ENCODE measurements around the gene GFAP. TPM values are rescaled to one million over a fixed set of nuclear protein-coding genes. Genes with fewer than 3 reads are reported as not detected.

GFAP gene
- total RNA-seq, 2 experiments from 2014 or later, result not detected

DNA sequence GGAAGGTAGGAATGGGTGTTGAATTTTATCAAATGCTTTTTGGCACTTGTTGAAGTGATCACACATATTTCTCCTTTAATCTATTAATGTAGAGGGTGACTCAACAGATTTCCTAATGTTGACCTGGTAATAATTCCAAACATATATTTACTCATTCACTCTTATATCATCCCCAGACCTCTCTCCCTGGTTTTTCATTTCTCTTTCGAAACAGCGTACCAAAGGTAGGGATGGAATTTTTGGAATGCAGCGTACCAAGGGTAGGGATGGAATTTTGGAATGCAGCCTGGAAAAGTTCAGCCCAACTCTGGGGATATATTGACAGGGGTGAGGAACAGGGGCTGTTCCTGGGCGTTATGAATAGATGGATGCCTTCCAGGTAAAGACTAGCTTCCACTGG lies 25.0 kb upstream of the GFAP start:
- ChIA-PET CTCF (interaction anchor here (1.6 kb wide), 1 partner anchor 20 kb away, joined by 8 read pairs; no protein-coding TSS in a partner anchor), POLR2A (interaction anchor here (1.4 kb wide), 2 partner anchors 11 to 20 kb away, joined by 3 to 6 read pairs; no protein-coding TSS in a partner anchor)
- H3K27me3 Mint-ChIP-seq, result no peaks in the 10 kb centered on the region
- ATAC-seq, result no peak
- peaks cover 4% of the 10 kb centered on the region for H3K4me1 Mint-ChIP-seq (ENCODE audit: low read depth)
- H3K4me3 Mint-ChIP-seq, result no peak overlapping the region
- no peaks in the 10 kb centered on the region for H3K9me3 Mint-ChIP-seq
- intact Hi-C loops (cut with micrococcal nuclease), result no loop called here
- DNase-seq, result no peak
- no peak overlapping the region for H3K27ac Mint-ChIP-seq
- TF ChIP-seq, protein P1, sequence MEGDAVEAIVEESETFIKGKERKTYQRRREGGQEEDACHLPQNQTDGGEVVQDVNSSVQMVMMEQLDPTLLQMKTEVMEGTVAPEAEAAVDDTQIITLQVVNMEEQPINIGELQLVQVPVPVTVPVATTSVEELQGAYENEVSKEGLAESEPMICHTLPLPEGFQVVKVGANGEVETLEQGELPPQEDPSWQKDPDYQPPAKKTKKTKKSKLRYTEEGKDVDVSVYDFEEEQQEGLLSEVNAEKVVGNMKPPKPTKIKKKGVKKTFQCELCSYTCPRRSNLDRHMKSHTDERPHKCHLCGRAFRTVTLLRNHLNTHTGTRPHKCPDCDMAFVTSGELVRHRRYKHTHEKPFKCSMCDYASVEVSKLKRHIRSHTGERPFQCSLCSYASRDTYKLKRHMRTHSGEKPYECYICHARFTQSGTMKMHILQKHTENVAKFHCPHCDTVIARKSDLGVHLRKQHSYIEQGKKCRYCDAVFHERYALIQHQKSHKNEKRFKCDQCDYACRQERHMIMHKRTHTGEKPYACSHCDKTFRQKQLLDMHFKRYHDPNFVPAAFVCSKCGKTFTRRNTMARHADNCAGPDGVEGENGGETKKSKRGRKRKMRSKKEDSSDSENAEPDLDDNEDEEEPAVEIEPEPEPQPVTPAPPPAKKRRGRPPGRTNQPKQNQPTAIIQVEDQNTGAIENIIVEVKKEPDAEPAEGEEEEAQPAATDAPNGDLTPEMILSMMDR (IDR thresholded peaks at IDR 0.05), result no peak
- H3K36me3 Mint-ChIP-seq (ENCODE audit: low read depth), result peaks cover 33% of the 10 kb centered on the region

GRCh38 chr17:44935116-44935515 lies 19.8 kb upstream of the GFAP start:
- ChIA-PET CTCF (interaction anchor here (1.4 kb wide), 1 partner anchor 164 kb away, joined by 4 read pairs; no protein-coding TSS in a partner anchor), POLR2A (interaction anchor here (1.3 kb wide), 1 partner anchor 17 kb away, joined by 3 read pairs; no protein-coding TSS in a partner anchor)
- no peaks in the 10 kb centered on the region for H3K27me3 Mint-ChIP-seq
- peaks cover 32% of the 10 kb centered on the region for H3K36me3 Mint-ChIP-seq (ENCODE audit: low read depth)
- no peak overlapping the region for H3K4me3 Mint-ChIP-seq
- intact Hi-C loops (cut with micrococcal nuclease), result no loop called here
- H3K9me3 Mint-ChIP-seq, result no peaks in the 10 kb centered on the region
- H3K4me1 Mint-ChIP-seq (ENCODE audit: low read depth), result no peaks in the 10 kb centered on the region
- TF ChIP-seq, protein P1 (IDR thresholded peaks at IDR 0.05), result no peak
- no peak for ATAC-seq
- H3K27ac Mint-ChIP-seq, result no peak overlapping the region
- DNase-seq, result no peak

DNA sequence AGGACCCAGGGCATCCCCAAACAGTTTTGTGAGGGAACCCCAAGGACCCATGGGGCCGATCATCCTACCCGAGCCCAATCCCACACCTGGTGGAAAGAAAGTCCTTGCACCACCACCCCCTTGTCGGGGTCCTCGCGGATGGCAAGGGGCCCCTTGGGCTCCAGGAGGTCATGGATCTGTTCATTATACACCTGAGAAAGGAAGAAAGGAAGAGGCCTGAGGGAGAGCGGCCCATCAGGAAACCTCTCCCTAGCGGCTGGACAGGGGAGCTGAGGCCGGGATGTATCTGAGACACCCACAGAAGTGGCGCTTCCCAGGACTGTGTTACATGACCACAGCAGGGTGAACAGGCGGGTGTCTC lies 19.4 kb upstream of the GFAP start:
- DNase-seq (no peak), ATAC-seq (no peak)
- H3K4me3 Mint-ChIP-seq, result no peak overlapping the region
- no peaks in the 10 kb centered on the region for H3K27me3 Mint-ChIP-seq
- TF ChIP-seq, protein P1 (IDR thresholded peaks at IDR 0.05), result no peak
- intact Hi-C loops (cut with micrococcal nuclease), result no loop called here
- no peaks in the 10 kb centered on the region for H3K9me3 Mint-ChIP-seq
- ChIA-PET CTCF (interaction anchor here (1.4 kb wide), 1 partner anchor 165 kb away, joined by 4 read pairs; no protein-coding TSS in a partner anchor), POLR2A (no interaction called here)
- H3K4me1 Mint-ChIP-seq (ENCODE audit: low read depth), result no peaks in the 10 kb centered on the region
- peaks cover 30% of the 10 kb centered on the region for H3K36me3 Mint-ChIP-seq (ENCODE audit: low read depth)
- no peak overlapping the region for H3K27ac Mint-ChIP-seq

GRCh38 chr17:44933824-44934744 lies 18.8 kb upstream of the GFAP start:
- Mint-ChIP-seq H3K36me3 (ENCODE audit: low read depth) (peaks cover 28% of the 10 kb centered on the region), H3K9me3 (no peaks in the 10 kb centered on the region), H3K27me3 (no peaks in the 10 kb centered on the region), H3K4me3 (no peak overlapping the region), H3K4me1 (ENCODE audit: low read depth) (no peaks in the 10 kb centered on the region), H3K27ac (no peak overlapping the region)
- intact Hi-C loops (cut with micrococcal nuclease), result no loop called here
- POLR2A ChIA-PET, result no interaction called here
- TF ChIP-seq, protein P1 (IDR thresholded peaks at IDR 0.05), result no peak
- no peak for DNase-seq
- CTCF ChIA-PET, result interaction anchor here (1.4 to 1.5 kb wide), 2 partner anchors 21 to 165 kb away, joined by 4 read pairs; no protein-coding TSS in a partner anchor
- ATAC-seq, result no peak

GRCh38 chr17:44932787-44933097 lies 17.4 kb upstream of the GFAP start:
- ChIA-PET POLR2A (interaction anchor here (2.0 kb wide), 1 partner anchor 9 kb away, joined by 6 read pairs; no protein-coding TSS in a partner anchor), CTCF (interaction anchor here (0.8 to 1.5 kb wide), 5 partner anchors 9 to 89 kb away, joined by 3 to 4 read pairs (median 3); no protein-coding TSS in a partner anchor)
- Mint-ChIP-seq H3K27me3 (no peaks in the 10 kb centered on the region), H3K4me1 (ENCODE audit: low read depth) (no peaks in the 10 kb centered on the region), H3K27ac (no peak overlapping the region), H3K36me3 (ENCODE audit: low read depth) (peaks cover 30% of the 10 kb centered on the region), H3K9me3 (no peaks in the 10 kb centered on the region), H3K4me3 (no peak overlapping the region)
- no peak for DNase-seq
- TF ChIP-seq, protein P1 (IDR thresholded peaks at IDR 0.05), result no peak
- intact Hi-C loops (cut with micrococcal nuclease), result no loop called here
- ATAC-seq, result no peak
